Thoracic aorta (tissue), 2 donors: ENCODE data around the gene SERPIND1. TPM values are rescaled to one million over a fixed set of nuclear protein-coding genes. Genes with fewer than 3 reads are reported as not detected.
"Not testable (repeated sequence)": the region's sequence is repeated elsewhere in the genome, so short reads cannot be mapped to it uniquely, and the experiment has no call there.

Source experiments
- ATAC-seq: fragments of 150-250 bp; one replicate; pipeline ENCODE4 v1.8.0; 2017; ENCODE audit warnings: low read depth; ENCODE audit not compliant: insufficient number of reproducible peaks, low FRiP score
- DNase-seq: peaks from one replicate; pipeline ENCODE4 v3.0.0-alpha.2; 2020; ENCODE audit warnings: low spot score
- H3K27ac ChIP-seq, 2 donors: fragments of 200-600 bp; sonication (generic); 1 replicate in 1 of 2; 2 replicates in 1 of 2; pipeline ENCODE4 v1.5.1; 2016; ENCODE audit warnings: mild to moderate bottlenecking in 2 of 2, moderate library complexity in 2 of 2
- H3K27me3 ChIP-seq: fragments of 200-600 bp; sonication (generic); replicated peaks from 2 replicates; pipeline ENCODE4 v1.6.0; 2016; ENCODE audit warnings: mild to moderate bottlenecking; ENCODE audit not compliant: insufficient read depth
- H3K36me3 ChIP-seq: fragments of 200-600 bp; sonication (generic); one replicate; pipeline ENCODE4 v1.5.1; 2016
- H3K4me1 ChIP-seq, 2 donors: fragments of 200-600 bp; sonication (generic); 1 replicate in 1 of 2; 2 replicates in 1 of 2; pipeline versions ENCODE4 v1.5.1 to v1.6.0; 2016; ENCODE audit warnings: low read depth in 2 of 2, mild to moderate bottlenecking in 1 of 2; ENCODE audit not compliant: control insufficient read depth in 1 of 2
- H3K4me3 ChIP-seq: fragments of 200-600 bp; sonication (generic); 2 replicates; pipeline ENCODE4 v1.5.1; 2016; ENCODE audit warnings: mild to moderate bottlenecking
- H3K9me3 ChIP-seq: fragments of 200-600 bp; sonication (generic); 2 replicates; pipeline ENCODE4 v1.5.1; 2016
- total RNA-seq, 2 donors: library from RNA; depleted of rRNA; stranded (reverse); fragments of >200 nt; gene quantifications; one replicate each; pipeline versions ENCODE4 v1.1.0 to v1.2.3, GENCODE V29; 2016
- TF ChIP-seq, protein P1 (sequence below): fragments of 200-600 bp; sonication (generic); IDR thresholded peaks from one replicate; pipeline ENCODE4 v1.5.1; 2019; ENCODE audit warnings: antibody characterized with exemption

Gene SERPIND1
- total RNA-seq, 2 donors from 2014 or later = not detected

DNA sequence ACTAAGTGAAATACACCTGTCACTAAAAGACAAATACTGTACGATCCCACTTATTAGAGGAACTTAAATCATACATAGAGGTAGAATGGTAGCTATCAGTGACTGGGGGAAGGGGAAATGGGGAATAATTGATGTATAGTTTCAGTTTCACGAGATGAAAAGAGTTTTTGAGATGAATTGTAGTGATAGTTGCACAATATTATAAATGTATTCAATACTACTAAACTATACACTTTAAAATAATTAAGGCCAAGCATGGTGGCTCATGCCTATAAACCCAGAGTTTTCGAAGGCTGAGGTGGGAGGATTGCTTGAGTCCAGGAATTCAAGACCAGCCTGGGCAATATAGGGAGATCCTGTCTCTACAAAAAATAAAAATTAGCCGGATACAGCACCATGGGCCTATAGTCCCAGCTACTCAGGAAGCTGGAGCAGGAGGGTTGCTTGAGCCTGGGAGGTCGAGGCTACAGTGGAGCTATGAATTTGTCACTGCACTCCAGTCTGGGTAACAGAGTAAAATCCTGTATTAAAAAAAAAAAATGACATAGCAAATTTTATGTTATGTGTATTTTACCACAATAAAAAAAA is 40.4 kb downstream of the SERPIND1 start:
- H3K4me3 ChIP-seq = no peak overlapping the region
- no peaks in the 10 kb centered on the region for H3K4me1 ChIP-seq
- peaks cover 45% of the 10 kb centered on the region for H3K36me3 ChIP-seq
- DNase-seq (no peak), ATAC-seq (no peak)
- no peaks in the 10 kb centered on the region for H3K27me3 ChIP-seq
- H3K9me3 ChIP-seq = no peaks in the 10 kb centered on the region
- TF ChIP-seq, protein P1, sequence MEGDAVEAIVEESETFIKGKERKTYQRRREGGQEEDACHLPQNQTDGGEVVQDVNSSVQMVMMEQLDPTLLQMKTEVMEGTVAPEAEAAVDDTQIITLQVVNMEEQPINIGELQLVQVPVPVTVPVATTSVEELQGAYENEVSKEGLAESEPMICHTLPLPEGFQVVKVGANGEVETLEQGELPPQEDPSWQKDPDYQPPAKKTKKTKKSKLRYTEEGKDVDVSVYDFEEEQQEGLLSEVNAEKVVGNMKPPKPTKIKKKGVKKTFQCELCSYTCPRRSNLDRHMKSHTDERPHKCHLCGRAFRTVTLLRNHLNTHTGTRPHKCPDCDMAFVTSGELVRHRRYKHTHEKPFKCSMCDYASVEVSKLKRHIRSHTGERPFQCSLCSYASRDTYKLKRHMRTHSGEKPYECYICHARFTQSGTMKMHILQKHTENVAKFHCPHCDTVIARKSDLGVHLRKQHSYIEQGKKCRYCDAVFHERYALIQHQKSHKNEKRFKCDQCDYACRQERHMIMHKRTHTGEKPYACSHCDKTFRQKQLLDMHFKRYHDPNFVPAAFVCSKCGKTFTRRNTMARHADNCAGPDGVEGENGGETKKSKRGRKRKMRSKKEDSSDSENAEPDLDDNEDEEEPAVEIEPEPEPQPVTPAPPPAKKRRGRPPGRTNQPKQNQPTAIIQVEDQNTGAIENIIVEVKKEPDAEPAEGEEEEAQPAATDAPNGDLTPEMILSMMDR = no peak
- H3K27ac ChIP-seq = no peak overlapping the region

GRCh38 chr22:20815477-20816050 is 41.7 kb downstream of the SERPIND1 start:
- Histone ChIP-seq H3K4me1 (no peaks in the 10 kb centered on the region), H3K36me3 (peaks cover 35% of the 10 kb centered on the region), H3K4me3 (no peak overlapping the region), H3K9me3 (no peaks in the 10 kb centered on the region), H3K27me3 (no peaks in the 10 kb centered on the region), H3K27ac (no peak overlapping the region)
- DNase-seq (no peak), ATAC-seq (no peak)
- TF ChIP-seq, protein P1 = no peak

- no peaks in the 10 kb centered on the region for H3K4me1 ChIP-seq
- TF ChIP-seq, protein P1 = no peak
- no peak overlapping the region for H3K27ac ChIP-seq
- no peaks in the 10 kb centered on the region for H3K9me3 ChIP-seq
- H3K27me3 ChIP-seq = no peaks in the 10 kb centered on the region
- no peak overlapping the region for H3K4me3 ChIP-seq
- DNase-seq (no peak), ATAC-seq (no peak)
- peaks cover 29% of the 10 kb centered on the region for H3K36me3 ChIP-seq
Observed at GRCh38 chr22:20816559-20816958, 42.6 kb downstream of the SERPIND1 start.

GRCh38 chr22:20818471-20818870 is 44.6 kb downstream of the SERPIND1 start:
- no peaks in the 10 kb centered on the region for H3K4me1 ChIP-seq
- H3K4me3 ChIP-seq = no peak overlapping the region
- no peaks in the 10 kb centered on the region for H3K9me3 ChIP-seq
- ATAC-seq (no peak), DNase-seq (no peak)
- no peaks in the 10 kb centered on the region for H3K27me3 ChIP-seq
- H3K27ac ChIP-seq = no peak overlapping the region
- peaks cover 25% of the 10 kb centered on the region for H3K36me3 ChIP-seq
- TF ChIP-seq, protein P1 = no peak

DNA sequence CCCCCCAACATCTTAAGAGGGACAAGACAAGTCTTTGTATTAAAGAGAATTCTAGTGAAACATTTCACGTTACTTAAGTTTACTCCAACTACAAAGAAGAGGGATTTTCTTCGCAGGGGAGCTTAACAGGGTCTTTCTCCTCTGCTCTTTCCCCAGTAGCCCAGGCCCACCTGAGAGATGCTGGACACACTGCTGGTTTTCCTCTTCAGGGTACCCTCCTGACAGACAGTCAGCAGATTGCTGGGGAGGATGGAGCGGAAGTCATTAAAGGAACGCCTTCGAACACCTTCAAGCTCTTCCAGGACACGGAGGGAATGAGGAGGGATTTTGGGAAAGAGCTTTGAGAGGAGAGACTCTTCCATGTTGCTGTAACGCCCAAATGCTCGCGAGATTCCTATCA is 45.6 kb downstream of the SERPIND1 start:
- DNase-seq (no peak), ATAC-seq (no peak)
- TF ChIP-seq, protein P1 = no peak
- H3K27ac ChIP-seq = no peak overlapping the region
- H3K9me3 ChIP-seq = no peaks in the 10 kb centered on the region
- H3K4me3 ChIP-seq = no peak overlapping the region
- H3K4me1 ChIP-seq = no peaks in the 10 kb centered on the region
- H3K27me3 ChIP-seq = no peaks in the 10 kb centered on the region
- peaks cover 25% of the 10 kb centered on the region for H3K36me3 ChIP-seq

DNA sequence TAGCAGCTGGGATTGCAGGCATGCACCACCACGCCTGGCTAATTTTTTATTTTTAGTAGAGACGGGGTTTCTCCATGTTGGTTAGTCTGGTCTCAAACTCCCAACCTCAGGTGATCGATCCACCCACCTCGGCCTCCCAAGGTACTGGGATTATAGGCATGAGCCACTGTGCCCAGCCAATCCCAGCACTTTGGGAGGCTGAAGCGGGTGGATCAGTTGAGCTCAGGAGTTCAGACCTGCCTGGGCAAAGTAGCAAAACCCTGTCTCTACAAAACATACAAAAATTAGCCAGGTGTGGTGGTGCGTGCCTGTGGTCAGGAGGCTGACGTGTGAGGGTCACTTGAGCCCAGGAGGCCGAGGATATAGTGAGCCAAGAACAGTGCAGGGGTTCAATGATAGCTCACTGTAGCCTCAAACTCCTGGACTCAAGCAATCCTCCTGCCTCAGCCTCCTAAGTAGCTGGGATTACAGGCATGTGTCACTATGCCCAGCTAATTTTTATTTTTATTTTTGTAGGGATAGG is 47.9 kb downstream of the SERPIND1 start:
- not testable (repeated sequence) for ATAC-seq, H3K9me3 ChIP-seq, DNase-seq, H3K27me3 ChIP-seq, H3K4me3 ChIP-seq, H3K27ac ChIP-seq, H3K4me1 ChIP-seq
- H3K36me3 ChIP-seq = peaks cover 20% of the 10 kb centered on the region
